ENCODE data around the gene HSPA1A.
"Not testable (repeated sequence)": the region's sequence is repeated elsewhere in the genome, so short reads cannot be mapped to it uniquely, and the experiment has no call there.

Gene HSPA1A

DNA sequence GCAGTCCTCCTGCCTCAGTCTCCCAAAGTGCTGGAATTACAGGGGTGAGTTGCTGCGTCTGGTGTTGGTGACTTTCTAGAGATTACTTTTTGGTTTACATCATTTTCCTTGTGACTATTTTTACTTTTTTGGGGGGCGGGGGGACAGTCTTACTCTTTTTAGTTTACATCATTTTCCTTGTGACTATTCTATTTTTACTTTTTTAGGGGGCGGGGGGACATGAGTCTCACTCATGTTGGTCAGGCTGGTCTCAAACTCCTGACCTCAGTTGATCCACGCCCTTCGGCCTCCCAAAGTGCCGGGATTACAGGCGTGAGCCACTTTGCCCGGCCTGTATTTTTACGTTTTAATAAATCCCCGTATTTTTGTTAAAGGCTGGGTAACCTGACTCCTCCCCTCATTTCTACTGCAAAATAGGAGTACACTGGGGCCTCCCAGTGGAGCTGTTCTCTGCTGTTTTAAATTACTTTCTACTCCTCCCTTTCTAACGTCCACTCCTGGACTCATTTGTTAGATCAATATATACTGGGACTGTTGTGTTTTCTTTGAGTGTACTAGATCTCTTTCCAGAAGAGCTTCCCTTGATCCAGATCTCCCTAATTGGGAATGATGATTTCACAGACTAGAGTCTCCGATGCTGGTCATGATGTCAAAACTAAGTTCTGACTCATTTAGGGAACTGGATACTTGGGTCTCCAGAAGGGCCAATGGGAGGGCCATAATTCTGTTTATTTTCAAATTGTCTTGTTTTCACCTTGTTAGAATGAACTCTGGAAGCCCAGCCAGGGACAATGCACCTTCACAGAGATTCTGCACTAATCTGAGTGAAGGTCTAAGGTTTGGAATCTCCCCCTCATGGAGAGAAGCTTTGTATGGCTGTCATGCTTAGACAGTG, 21.4 kb downstream of the HSPA1A start:
- DNase-seq: no peak

DNA sequence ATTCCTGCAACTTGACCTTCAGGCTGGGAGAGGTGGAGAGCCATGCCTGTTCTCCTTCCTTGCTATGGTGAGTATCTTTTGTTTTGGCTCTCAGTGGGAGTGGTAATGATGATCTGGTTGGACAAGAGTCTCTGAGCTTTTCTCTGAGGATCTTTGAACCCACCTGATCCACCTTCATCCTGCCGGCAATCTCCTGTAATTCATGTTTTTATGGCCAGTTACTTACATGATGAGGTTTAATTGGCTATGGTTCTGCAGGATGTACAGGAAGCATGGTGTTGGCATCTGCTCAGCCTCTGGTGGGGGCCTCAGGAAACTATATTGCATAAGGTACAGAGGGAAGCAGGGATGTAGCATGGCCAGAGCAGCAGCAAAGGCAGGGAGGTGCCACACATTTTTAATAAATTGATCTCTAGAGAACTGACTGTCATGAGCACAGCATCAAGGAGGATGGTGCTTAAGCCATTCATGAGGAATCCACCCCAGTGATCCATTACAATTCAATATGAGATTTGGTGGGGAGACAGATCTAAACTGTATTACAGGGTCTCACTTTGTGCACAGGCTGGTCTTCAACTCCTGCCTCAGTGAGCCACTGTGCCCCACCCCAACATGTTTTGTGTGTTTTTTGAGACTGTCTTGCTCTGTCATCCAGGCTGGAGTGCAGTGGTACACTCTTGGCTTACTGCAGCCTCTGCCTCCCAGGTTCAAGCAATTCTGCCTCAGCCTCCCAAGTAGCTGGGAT, 22.2 kb downstream of the HSPA1A start:
- no peak for DNase-seq

DNA sequence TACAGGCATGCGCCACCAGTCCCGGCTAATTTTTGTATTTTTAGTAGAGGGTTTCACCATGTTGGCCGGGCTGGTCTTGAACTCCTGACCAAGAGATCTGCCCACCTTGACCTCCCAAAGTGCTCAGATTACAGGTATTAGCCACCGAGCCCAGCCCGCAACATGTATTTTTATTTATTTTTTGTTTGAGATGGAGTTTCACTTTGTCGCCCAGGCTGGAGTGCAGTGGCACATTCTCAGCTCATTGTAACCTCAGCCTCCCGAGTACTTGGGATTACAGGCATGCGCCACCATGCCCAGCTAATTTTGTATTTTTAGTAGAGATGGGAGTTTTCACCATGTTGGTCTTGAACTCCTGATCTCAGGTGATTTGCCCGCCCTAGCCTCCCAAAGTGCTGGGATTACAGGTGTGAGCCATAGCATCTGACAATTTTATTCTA, 22.8 kb downstream of the HSPA1A start:
- DNase-seq: not testable (repeated sequence)

GRCh38 chr6:31838968-31839367, 23.6 kb downstream of the HSPA1A start:
- no peak for DNase-seq

GRCh38 chr6:31839779-31840126, 24.4 kb downstream of the HSPA1A start:
- DNase-seq: not testable (repeated sequence)

- no peak for DNase-seq
Observed at GRCh38 chr6:31842053-31842452, 26.7 kb downstream of the HSPA1A start.

DNA sequence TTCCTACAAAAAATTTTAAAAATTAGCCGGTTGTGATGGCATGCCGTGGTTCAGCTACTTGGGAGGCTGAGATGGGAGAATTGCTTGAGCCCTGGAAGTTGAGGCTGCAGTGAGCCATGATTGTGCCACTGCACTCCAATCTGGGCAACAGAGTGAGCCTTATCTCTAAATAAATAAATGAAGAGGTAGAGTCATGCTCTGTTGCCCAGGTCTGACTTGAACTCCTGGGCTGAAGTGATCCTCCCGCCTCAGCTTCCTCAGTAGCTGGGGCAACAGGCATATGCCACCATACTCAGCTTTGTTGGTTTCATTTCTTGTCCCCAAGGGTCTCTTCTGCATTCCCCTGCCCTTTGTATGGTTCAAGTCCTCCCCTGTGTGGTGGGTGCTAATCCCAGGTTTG, 29.2 kb downstream of the HSPA1A start:
- DNase-seq: no peak

- no peak for DNase-seq
Observed at GRCh38 chr6:31847276-31847978, 32.1 kb downstream of the HSPA1A start.

DNA sequence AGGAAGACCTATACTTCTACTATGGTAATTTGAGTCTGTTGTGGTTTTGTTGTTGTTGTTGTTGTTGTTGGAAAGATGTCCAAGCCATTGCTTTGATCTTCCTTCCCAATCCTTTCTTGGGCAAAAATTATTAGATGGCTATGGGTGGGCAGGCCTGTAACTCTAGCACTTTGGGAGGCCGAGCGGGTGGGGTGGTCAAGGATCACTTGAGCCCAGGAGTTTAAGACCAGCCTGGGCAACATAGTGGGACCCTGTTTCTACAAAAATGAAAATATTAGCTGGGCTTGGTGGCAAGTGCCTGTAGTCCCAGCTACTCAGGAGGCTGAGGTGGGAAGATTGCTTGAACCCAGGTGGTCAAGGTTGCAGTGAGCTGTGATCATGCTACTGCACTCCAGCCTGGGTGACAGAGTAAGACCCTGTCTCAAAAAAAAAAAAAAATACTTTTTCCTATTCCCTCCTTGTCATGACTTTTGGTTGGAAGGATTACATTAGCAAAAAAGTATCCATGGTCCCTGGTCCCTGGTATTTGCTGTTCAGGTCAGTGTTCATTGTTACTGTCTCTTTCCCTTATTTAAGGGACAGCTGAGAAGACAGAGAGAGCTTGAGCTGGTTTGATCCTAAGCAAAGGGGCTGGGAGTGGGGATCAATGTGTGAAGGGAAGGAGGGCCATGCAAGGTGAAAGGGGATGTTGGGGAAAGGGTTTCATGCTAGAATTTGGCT, 35.6 kb downstream of the HSPA1A start:
- DNase-seq: no peak

GRCh38 chr6:31851485-31851832, 36.1 kb downstream of the HSPA1A start:
- DNase-seq: no peak

GRCh38 chr6:31851980-31852718, 36.8 kb downstream of the HSPA1A start:
- DNase-seq: not testable (repeated sequence)

DNA sequence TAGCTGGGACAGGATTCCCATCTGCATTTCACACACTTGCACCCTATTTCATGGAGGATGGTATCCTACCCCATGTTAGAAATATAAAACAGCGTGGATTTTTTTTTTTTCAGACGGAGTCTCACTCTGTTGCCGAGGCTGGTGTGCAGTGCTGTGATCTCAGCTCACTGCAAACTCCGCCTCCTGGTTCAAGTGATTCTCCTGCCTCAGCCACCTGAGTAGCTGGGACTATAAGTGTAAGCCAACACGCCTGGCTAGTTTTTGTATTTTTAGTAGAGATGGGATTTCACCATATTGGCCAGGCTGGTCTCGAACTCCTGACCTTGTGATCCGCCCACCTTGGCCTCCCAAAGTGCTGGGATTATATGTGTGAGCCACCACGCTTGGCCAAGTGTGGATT, 42.4 kb downstream of the HSPA1A start:
- DNase-seq: not testable (repeated sequence)

DNA sequence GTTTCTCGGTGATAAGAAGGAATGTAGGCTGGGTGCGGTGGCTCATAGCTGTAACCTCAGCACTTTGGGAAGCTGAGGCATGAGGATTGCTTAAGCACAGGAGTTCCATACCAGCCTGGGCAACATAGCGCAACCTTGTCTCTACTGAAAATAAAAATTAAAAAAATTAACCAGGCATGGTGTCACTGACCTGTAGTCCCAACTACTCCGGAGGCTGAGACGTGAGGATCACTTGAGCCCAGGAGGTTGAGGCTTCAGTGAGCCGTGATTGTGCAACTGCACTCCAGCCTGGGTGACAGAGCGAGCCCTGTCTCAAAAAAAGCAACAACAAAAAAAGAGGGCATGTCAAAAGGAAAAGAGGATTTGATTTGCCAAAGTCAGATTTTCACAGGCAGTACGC, 43.4 kb downstream of the HSPA1A start:
- DNase-seq: no peak

DNA sequence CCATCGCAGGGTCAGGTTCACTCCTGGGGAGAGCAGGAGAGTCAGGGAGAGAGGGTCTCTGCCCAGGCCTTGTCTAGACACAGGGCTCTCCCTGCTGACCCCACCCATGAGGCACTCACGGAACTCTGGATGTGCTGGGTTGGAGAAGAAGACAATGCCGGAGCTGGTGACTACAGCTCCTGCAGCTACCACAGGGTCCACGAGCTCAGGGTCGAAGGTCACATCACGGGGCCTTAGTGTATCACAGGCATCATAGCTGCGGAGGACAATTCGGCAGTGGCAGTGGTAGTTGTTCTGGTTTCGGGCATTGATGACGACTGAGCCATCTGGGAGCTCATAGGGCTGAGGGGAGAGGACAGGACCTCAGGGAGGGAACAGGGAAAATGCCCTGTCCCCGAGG, 44.6 kb downstream of the HSPA1A start:
- no peak for DNase-seq

- no peak for DNase-seq
Observed at GRCh38 chr6:31860349-31860748, 45.0 kb downstream of the HSPA1A start.

GRCh38 chr6:31861150-31861549, 45.8 kb downstream of the HSPA1A start:
- no peak for DNase-seq

GRCh38 chr6:31861919-31862343, 46.6 kb downstream of the HSPA1A start:
- no peak for DNase-seq

GRCh38 chr6:31862344-31863235, 47.2 kb downstream of the HSPA1A start, which contains the start of gene NEU1:
Gene NEU1 (minus strand): TSS chr6:31862821. CDS start chr6:31862776, 45 bp downstream.
- DNase-seq: peak; percentile 88 to 100

DNA sequence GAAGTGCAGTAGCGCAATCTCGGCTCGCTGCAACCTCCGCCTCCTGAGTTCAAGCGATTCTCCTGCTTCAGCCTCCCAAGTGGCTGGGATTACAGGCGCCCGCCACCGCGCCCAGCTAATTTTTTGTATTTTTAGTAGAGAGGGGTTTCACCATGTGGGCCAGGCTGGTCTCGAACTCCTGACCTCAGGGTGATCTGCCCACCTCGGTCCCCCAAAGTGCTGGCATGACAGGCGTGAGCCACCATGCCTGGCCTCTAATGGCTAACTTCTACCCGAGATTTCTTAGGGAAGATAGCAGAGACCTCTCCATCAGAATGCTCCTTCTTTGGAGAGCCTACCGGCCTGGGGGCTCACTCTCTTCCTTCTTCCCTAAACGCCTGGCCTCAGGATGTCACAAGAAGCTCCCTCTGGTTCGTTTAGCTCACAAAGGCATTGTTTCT, 48.8 kb downstream of the HSPA1A start:
- DNase-seq: not testable (repeated sequence)

DNA sequence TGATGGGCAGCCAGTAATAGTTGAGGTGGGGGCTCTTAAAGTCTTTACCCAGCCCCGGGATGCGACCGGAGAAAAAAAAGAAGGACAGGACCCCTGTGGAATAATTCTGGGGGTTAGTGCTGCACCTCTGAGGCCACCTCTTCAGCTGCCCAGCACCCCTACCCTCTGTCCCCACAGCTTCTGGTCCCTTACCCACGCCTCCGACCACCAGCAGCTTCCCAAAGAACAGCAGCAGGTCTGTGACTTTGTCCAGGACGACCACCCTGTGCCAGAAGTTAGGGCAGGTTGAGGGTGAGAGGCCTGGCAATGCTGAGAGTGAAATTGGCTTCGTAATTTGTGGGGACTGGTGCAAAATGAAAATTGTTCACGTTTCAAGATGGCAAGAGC, 49.5 kb downstream of the HSPA1A start:
- no peak for DNase-seq

Data from bone marrow (tissue), 2 donors.